ENCODE results near the gene MAST2. TPM values are rescaled to one million over a fixed set of nuclear protein-coding genes. Genes with fewer than 3 reads are reported as not detected.

Gene MAST2
- total and polyA plus RNA-seq, 9 of the 15 experiments (the other 6 are each of a cell fraction or from before 2014, with no cell fraction given), result 0.73 to 32.0 (median 17.8) TPM

- TF ChIP-seq THRB (CRISPR knock-in tag; conservative IDR thresholded peaks at IDR 0.05) (no peak), TRIM28 (IDR thresholded peaks at IDR 0.05) (peak; percentile 93), ZNF644 (tag; IDR thresholded peaks at IDR 0.05; ENCODE audit: low read depth) (no peak)
Measured at GRCh38 chr1:45850017-45850416, 46.6 kb downstream of the MAST2 start (continued).

- CTCF ChIA-PET (ENCODE audit: low intra/inter-chr PET ratio), result interaction anchor here (0.7 kb wide), 1 partner anchor 27 kb away, joined by 3 read pairs; no protein-coding TSS in a partner anchor
- POLR2A ChIA-PET, result interaction anchor here (0.6 to 1.0 kb wide), 3 partner anchors 11 to 28 kb away, joined by 3 read pairs; no protein-coding TSS in a partner anchor
- Histone ChIP-seq H3K9ac (ENCODE audit: insufficient read depth in 1 of 2, low read depth in 2 of 2, low read length in 2 of 2) (no peak overlapping the region; a peak in 1 of 4 replicates), H3K9me3 (replicated peaks; ENCODE audit: control insufficient read depth, insufficient read depth, low read depth, low read length) (peaks cover 2% of the 10 kb centered on the region; the same call in 1 of the 2 replicates), H3K4me3 (no peak overlapping the region), H3K79me2 (ENCODE audit: control insufficient read depth, insufficient read depth, low read length) (peaks cover 37% of the 10 kb centered on the region; the same call in 2 of the 3 replicates), H3K27ac (ENCODE audit: extremely low read depth, low read depth, low read length) (no peak overlapping the region), H4K20me1 (replicated peaks; ENCODE audit: control insufficient read depth, insufficient read depth, low read length) (no peaks in the 10 kb centered on the region), H3K9me1 (ENCODE audit: control insufficient read depth, insufficient read depth, low read length) (no peaks in the 10 kb centered on the region), H2AFZ (ENCODE audit: low read depth, low read length) (no peak overlapping the region), H3K27me3 (ENCODE audit: control insufficient read depth in 2 of 2, insufficient read depth in 2 of 2, low read length in 2 of 2) (no peaks in the 10 kb centered on the region), H3K4me1 (replicated peaks in 1 of 2; ENCODE audit: control insufficient read depth in 2 of 2, insufficient read depth in 2 of 2, low read length in 2 of 2) (no peaks in the 10 kb centered on the region), H3K4me2 (ENCODE audit: insufficient read depth, low read length) (no peak overlapping the region), H3K36me3 (ENCODE audit: control insufficient read depth, insufficient read depth, low read length) (no peaks in the 10 kb centered on the region)
- ATAC-seq (peak; percentile 61), FAIRE-seq (no peak), DNase-seq (ENCODE audit: extremely low read depth in 1 of 4, low spot score in 3 of 4) (no peak)
- WGBS (ENCODE audit: insufficient coverage, low coverage, missing lambda C conversion rate), result 93% methylated on average over 1 of the region's 1 CpG
- intact Hi-C loops (cut with micrococcal nuclease), result no loop called here
- TF ChIP-seq TEAD1 (CRISPR knock-in tag; IDR thresholded peaks at IDR 0.05) (no peak), TOE1 (IDR thresholded peaks at IDR 0.05; ENCODE audit: borderline replicate concordance) (no peak), TOE1 (CRISPR knock-in tag; IDR thresholded peaks at IDR 0.05; ENCODE audit: borderline replicate concordance, low read depth) (0 out of 2 replicates have a peak, but pooled peaks have one; percentile 30)
- in situ Hi-C loops (cut with MboI), result no loop called here
- no TSS peak for BruUV-seq (replicated peaks)
Measured at GRCh38 chr1:45854724-45855123, 51.3 kb downstream of the MAST2 start.
